WTC11 (cell line): ENCODE measurements around the gene CCDC149. TPM values are rescaled to one million over a fixed set of nuclear protein-coding genes. Genes with fewer than 3 reads are reported as not detected.

Source experiments
- ATAC-seq: fragments of 200-7000 bp; cut with Tn5 transposase; 2 replicates; pipeline ENCODE4 v1.10.0; 2021; ENCODE audit warnings: mild to moderate bottlenecking, moderate library complexity
- CTCF ChIA-PET: fragments of 300-600 bp; sonication (Branson Sonifier 250); formaldehyde crosslinking; loops from one replicate; lab custom pipeline; 2021; ENCODE audit warnings: antibody characterized with exemption; lab: Charles Lee
- POLR2A ChIA-PET: fragments of 350-600 bp; sonication (Branson Sonifier 250); formaldehyde crosslinking; loops from one replicate; lab custom pipeline; 2021; ENCODE audit warnings: antibody characterized with exemption; lab: Charles Lee
- DNase-seq: peaks from one replicate; pipeline ENCODE4 v3.0.0; 2021; ENCODE audit warnings: low spot score
- H3K27ac Mint-ChIP-seq: 2 replicates; pipeline ENCODE4 v1.8.0; 2021; ENCODE audit warnings: mixed read lengths
- H3K27me3 Mint-ChIP-seq: 2 replicates; pipeline ENCODE4 v1.8.0; 2021; ENCODE audit warnings: low read depth, mild to moderate bottlenecking, moderate library complexity, mixed read lengths
- H3K36me3 Mint-ChIP-seq: 2 replicates; pipeline ENCODE4 v1.8.0; 2021; ENCODE audit warnings: mixed read lengths
- H3K4me1 Mint-ChIP-seq: 2 replicates; pipeline ENCODE4 v1.8.0; 2022; ENCODE audit warnings: mixed read lengths
- H3K4me3 Mint-ChIP-seq: 2 replicates; pipeline ENCODE4 v1.8.0; 2021; ENCODE audit warnings: mild to moderate bottlenecking, moderate library complexity, mixed read lengths
- H3K9me3 Mint-ChIP-seq: 2 replicates; pipeline ENCODE4 v1.8.0; 2021; ENCODE audit warnings: mixed read lengths
- ATF2 ChIP-seq: sonication (generic); formaldehyde crosslinking; IDR thresholded peaks from 2 replicates; pipeline ENCODE4 v1.8.1; 2022; ENCODE audit warnings: low read depth, missing genetic modification reagents, borderline replicate concordance
- ATF3 ChIP-seq: sonication (generic); formaldehyde crosslinking; conservative IDR thresholded peaks from 2 replicates; pipeline ENCODE4 v1.8.1; 2022; ENCODE audit warnings: mild to moderate bottlenecking, missing genetic modification reagents
- CREB1 ChIP-seq: sonication (generic); formaldehyde crosslinking; IDR thresholded peaks from 2 replicates; pipeline ENCODE4 v1.8.0; 2023; ENCODE audit warnings: mild to moderate bottlenecking, missing genetic modification reagents
- E2F1 ChIP-seq: sonication (generic); formaldehyde crosslinking; IDR thresholded peaks from 2 replicates; pipeline ENCODE4 v1.8.0; 2022; ENCODE audit warnings: mild to moderate bottlenecking, missing genetic modification reagents
- E2F4 ChIP-seq: sonication (generic); formaldehyde crosslinking; IDR thresholded peaks from 2 replicates; pipeline ENCODE4 v1.8.1; 2022; ENCODE audit warnings: low read depth, mild to moderate bottlenecking, moderate library complexity, missing genetic modification reagents, borderline replicate concordance
- GABPB1 ChIP-seq: sonication (generic); formaldehyde crosslinking; IDR thresholded peaks from 2 replicates; pipeline ENCODE4 v1.8.1; 2023; ENCODE audit warnings: mild to moderate bottlenecking, missing genetic modification reagents
- HMGXB4 ChIP-seq: sonication (generic); formaldehyde crosslinking; IDR thresholded peaks from 2 replicates; pipeline ENCODE4 v1.8.1; 2023; ENCODE audit warnings: mild to moderate bottlenecking, moderate library complexity, missing genetic modification reagents
- IRF2 ChIP-seq: sonication (generic); formaldehyde crosslinking; IDR thresholded peaks from 2 replicates; pipeline ENCODE4 v1.8.0; 2022; ENCODE audit warnings: low read depth, missing genetic modification reagents, borderline replicate concordance
- JUN ChIP-seq: sonication (generic); formaldehyde crosslinking; IDR thresholded peaks from 2 replicates; pipeline ENCODE4 v1.8.0; 2023; ENCODE audit warnings: mild to moderate bottlenecking, missing genetic modification reagents
- MLX ChIP-seq: sonication (generic); formaldehyde crosslinking; IDR thresholded peaks from 2 replicates; pipeline ENCODE4 v1.8.1; 2023; ENCODE audit warnings: mild to moderate bottlenecking, missing genetic modification reagents, moderate library complexity
- PRDM15 ChIP-seq: sonication (generic); formaldehyde crosslinking; IDR thresholded peaks from 2 replicates; pipeline ENCODE4 v1.8.0; 2022; ENCODE audit warnings: missing genetic modification reagents
- PREB ChIP-seq: sonication (generic); formaldehyde crosslinking; IDR thresholded peaks from 2 replicates; pipeline ENCODE4 v1.8.1; 2022; ENCODE audit warnings: mild to moderate bottlenecking, missing genetic modification reagents, moderate library complexity, borderline replicate concordance
- SMAD3 ChIP-seq: sonication (generic); formaldehyde crosslinking; IDR thresholded peaks from 2 replicates; pipeline ENCODE4 v1.8.0; 2022; ENCODE audit warnings: missing genetic modification reagents, mild to moderate bottlenecking, borderline replicate concordance
- SMAD4 ChIP-seq: sonication (generic); formaldehyde crosslinking; IDR thresholded peaks from 2 replicates; pipeline ENCODE4 v1.8.0; 2022; ENCODE audit warnings: mild to moderate bottlenecking, missing genetic modification reagents
- TEAD1 ChIP-seq: sonication (generic); formaldehyde crosslinking; IDR thresholded peaks from 2 replicates; pipeline ENCODE4 v1.8.0; 2022; ENCODE audit warnings: mild to moderate bottlenecking, missing genetic modification reagents
- TEAD4 ChIP-seq: sonication (generic); formaldehyde crosslinking; IDR thresholded peaks from 2 replicates; pipeline ENCODE4 v1.8.0; 2022; ENCODE audit warnings: mild to moderate bottlenecking, missing genetic modification reagents
- TP53 ChIP-seq: sonication (generic); formaldehyde crosslinking; IDR thresholded peaks from 2 replicates; pipeline ENCODE4 v1.8.1; 2023; ENCODE audit warnings: mild to moderate bottlenecking, missing genetic modification reagents
- ZMAT4 ChIP-seq: fragments of 250-450 bp; sonication (Bioruptor Pico); IDR thresholded peaks from 2 replicates; pipeline ENCODE4 v1.9.0; 2021; ENCODE audit warnings: mild to moderate bottlenecking
- ZNF121 ChIP-seq: sonication (generic); formaldehyde crosslinking; IDR thresholded peaks from 2 replicates; pipeline ENCODE4 v1.8.0; 2023; ENCODE audit warnings: missing genetic modification reagents
- ZNF263 ChIP-seq: sonication (generic); formaldehyde crosslinking; IDR thresholded peaks from 2 replicates; pipeline ENCODE4 v1.8.1; 2022; ENCODE audit warnings: low read depth, mild to moderate bottlenecking, moderate library complexity, missing genetic modification reagents
- ZNF671 ChIP-seq: fragments of 250-450 bp; sonication (Bioruptor Pico); IDR thresholded peaks from 2 replicates; pipeline ENCODE4 v1.8.0; 2021; ENCODE audit warnings: mild to moderate bottlenecking
- total RNA-seq: library from RNA; stranded (reverse); gene quantifications from 3 replicates; pipeline ENCODE4 v1.2.3, GENCODE V29; 2021

Gene CCDC149
- total RNA-seq, 1 experiment from 2014 or later = 3.9 TPM

GRCh38 chr4:24920008-24920407, 7.2 kb upstream of the CCDC149 start (continued):
- TF ChIP-seq PRDM15 (no peak), SMAD3 (CRISPR knock-in tag) (no peak), TEAD4 (CRISPR knock-in tag) (no peak)
- TF ChIP-seq, all 79 proteins: peak for 0

GRCh38 chr4:24917076-24917856, 4.4 kb upstream of the CCDC149 start:
- peaks cover 25% of the 10 kb centered on the region for H3K27me3 Mint-ChIP-seq
- DNase-seq (peak; percentile 17), ATAC-seq (peak; percentile 5; the same call in 1 of the 2 replicates)
- peaks cover 11% of the 10 kb centered on the region; the same call in 1 of the 2 replicates for H3K36me3 Mint-ChIP-seq
- no peak for TF ChIP-seq JUN (CRISPR knock-in tag)
- TF ChIP-seq ZNF121 (CRISPR knock-in tag) = no peak
- no peak for TF ChIP-seq GABPB1
- TF ChIP-seq ZNF263 (CRISPR knock-in tag) = no peak
- TF ChIP-seq TEAD4 (CRISPR knock-in tag) = no peak
- no peak for TF ChIP-seq MLX (CRISPR knock-in tag)
- TF ChIP-seq HMGXB4 (CRISPR knock-in tag) = no peak
- no peak for TF ChIP-seq E2F1 (CRISPR knock-in tag)
- no peak for TF ChIP-seq IRF2 (CRISPR knock-in tag)
- no peak for TF ChIP-seq ZNF671 (CRISPR knock-in tag)
- no peak for TF ChIP-seq ATF2 (CRISPR knock-in tag)
- TF ChIP-seq CREB1 (CRISPR knock-in tag) = no peak
- TF ChIP-seq ATF3 = no peak
- no peak for TF ChIP-seq TEAD1 (CRISPR knock-in tag)
- no peak for TF ChIP-seq SMAD3 (CRISPR knock-in tag)
- TF ChIP-seq E2F4 (CRISPR knock-in tag) = no peak
- no peak for TF ChIP-seq ZMAT4 (CRISPR knock-in tag)
- TF ChIP-seq TP53 = no peak
- no peak for TF ChIP-seq SMAD4
- TF ChIP-seq PREB (CRISPR knock-in tag) = no peak
- POLR2A ChIA-PET = no interaction called here
- peaks cover 16% of the 10 kb centered on the region for H3K4me1 Mint-ChIP-seq
- H3K9me3 Mint-ChIP-seq = peaks cover 25% of the 10 kb centered on the region
- CTCF ChIA-PET = interaction anchor here (0.5 to 1.5 kb wide), 4 partner anchors 16 to 173 kb away, joined by 3 read pairs; no protein-coding TSS in a partner anchor
- no peak overlapping the region for H3K4me3 Mint-ChIP-seq
- H3K27ac Mint-ChIP-seq = no peak overlapping the region
